Heart left ventricle (tissue), 16 donors: ENCODE data around the gene SFXN4. TPM values are rescaled to one million over a fixed set of nuclear protein-coding genes. Genes with fewer than 3 reads are reported as not detected.
"Not testable (repeated sequence)": the region's sequence is repeated elsewhere in the genome, so short reads cannot be mapped to it uniquely, and the experiment has no call there.

ENCODE experiments used
- ATAC-seq, 4 donors: fragments of 200-7000 bp; cut with Tn5 transposase; one replicate each; pipeline ENCODE4 v1.9.1; 2020 to 2022; ENCODE audit warnings: moderate library complexity in 4 of 4, mild to moderate bottlenecking in 3 of 4, moderate number of reproducible peaks in 1 of 4
- DNase-seq, 5 donors: peaks; one replicate each; pipeline ENCODE4 v3.0.0-alpha.2; 2020
- H3K27ac ChIP-seq, 12 donors: fragments of 200-600 bp; sonication (generic) in 4 of 12; one replicate each; pipeline versions ENCODE4 v1.5.0 to v1.8.0; 2016 to 2022; ENCODE audit warnings: mild to moderate bottlenecking in 2 of 12
- H3K27me3 ChIP-seq, 9 donors: fragments of 200-600 bp; sonication (generic) in 2 of 9; one replicate each; pipeline versions ENCODE4 v1.5.1 to v1.8.0; 2016 to 2022; ENCODE audit warnings: mild to moderate bottlenecking in 3 of 9
- H3K36me3 ChIP-seq, 9 donors: fragments of 200-600 bp; sonication (generic) in 2 of 9; one replicate each; pipeline versions ENCODE4 v1.5.0 to v1.8.0; 2018 to 2022; ENCODE audit warnings: mild to moderate bottlenecking in 2 of 9
- H3K4me1 ChIP-seq, 12 donors: fragments of 200-600 bp; sonication (generic) in 4 of 12; one replicate each; pipeline versions ENCODE4 v1.5.0 to v1.8.0; 2016 to 2022; ENCODE audit warnings: mild to moderate bottlenecking in 3 of 12
- H3K4me3 ChIP-seq, 12 donors: fragments of 200-600 bp; sonication (generic) in 4 of 12; one replicate each; pipeline versions ENCODE4 v1.5.0 to v1.8.0; 2017 to 2022; ENCODE audit warnings: mild to moderate bottlenecking in 9 of 12, moderate library complexity in 4 of 12
- H3K9me3 ChIP-seq, 12 donors: fragments of 200-600 bp; sonication (generic) in 4 of 12; one replicate each; pipeline versions ENCODE4 v1.5.0 to v1.8.0; 2016 to 2022; ENCODE audit warnings: mild to moderate bottlenecking in 1 of 12
- POLR2A ChIP-seq, 2 donors: fragments of 450-650 bp; IDR thresholded peaks; one replicate each; pipeline ENCODE4 v1.6.1; 2017; ENCODE audit warnings: antibody characterized with exemption in 2 of 2, mild to moderate bottlenecking in 2 of 2, moderate library complexity in 2 of 2
- WGBS, 4 donors: extraction: QIAGEN DNeasy Blood & Tissue Kit in 2 of 4; methylation state at CpG; one replicate each; pipeline versions ENCODE4 v1.1.5 to v1.1.7; 2013 to 2018; 5-methylcytosine and 5-hydroxymethylcytosine counted together
- intact Hi-C, 10 donors: fragments of 100-400 bp; cut with DNase I; formaldehyde crosslinking; loops; one replicate each; pipeline versions ENCODE4 v1.11.1 to v1.14.2; 2022
- polyA plus RNA-seq, 2 donors: library from polyadenylated mRNA; stranded (reverse); fragments of 200-250 nt; gene quantifications; one replicate each; pipeline ENCODE4 v1.2.3, GENCODE V29; 2013
- total RNA-seq, 9 donors: library from RNA; depleted of rRNA in 2 of 9; stranded (reverse); fragments of >200 nt in 2 of 9; fragmentation: NEBNext Ultra II Directional in 3 of 9; extraction: Animal tissue kit (Norgen Biotek cat#: 25700) in 3 of 9; gene quantifications; one replicate each; pipeline versions ENCODE4 v1.1.0 to v1.2.4, GENCODE V29; 2016 to 2023
- TF ChIP-seq, protein P1 (sequence below), 12 donors: fragments of 200-600 bp; sonication (generic) in 4 of 12; IDR thresholded peaks; one replicate each; pipeline versions ENCODE4 v1.5.0 to v1.8.0; 2018 to 2022; ENCODE audit warnings: antibody characterized with exemption in 12 of 12, mild to moderate bottlenecking in 5 of 12
- donor health status: ischemic (EF 13 %, LVEDD 7.1; RV severe dilation, severe dysfunction).
- donor health status: healthy with polysubstance abuse.
- donor health status: DM: no; HTN: yes; CAD: no.
- donor health status: DM: no; HTN: no; CAD: no.
- donor health status: ischemic (EF 25% LVEDD 6.9; RV normal size, moderate dysfunction).
- donor health status: ischemic (EF 25% LVEDD 5.7; RV mildly dilated, moderate dysfunction).
- donor health status: healthy.
- donor health status: DM: yes; HTN: yes; CAD: no.
- donor health status: ischemic (EF 35%, LVEDD 5.7; RV mildly dilated, moderate dysfunction).
- donor health status: nonischemic (EF 11% LVEDD 7.7; RV severe dilation, severe dysfunction).
- donor health status: DM: yes; HTN: yes; CAD: no.
- donor health status: PGD.
- donor health status: ischemic (EF 29% LVEDD 5.4; RV normal size, mild dysfunction).
- donor health status: nonischemic (EF 23%, LVEDD 6.1; RV moderate dilation, normal function).

SFXN4 gene
- total and polyA plus RNA-seq, 11 donors, result 33.2 to 68.5 (median 42.8) TPM

DNA sequence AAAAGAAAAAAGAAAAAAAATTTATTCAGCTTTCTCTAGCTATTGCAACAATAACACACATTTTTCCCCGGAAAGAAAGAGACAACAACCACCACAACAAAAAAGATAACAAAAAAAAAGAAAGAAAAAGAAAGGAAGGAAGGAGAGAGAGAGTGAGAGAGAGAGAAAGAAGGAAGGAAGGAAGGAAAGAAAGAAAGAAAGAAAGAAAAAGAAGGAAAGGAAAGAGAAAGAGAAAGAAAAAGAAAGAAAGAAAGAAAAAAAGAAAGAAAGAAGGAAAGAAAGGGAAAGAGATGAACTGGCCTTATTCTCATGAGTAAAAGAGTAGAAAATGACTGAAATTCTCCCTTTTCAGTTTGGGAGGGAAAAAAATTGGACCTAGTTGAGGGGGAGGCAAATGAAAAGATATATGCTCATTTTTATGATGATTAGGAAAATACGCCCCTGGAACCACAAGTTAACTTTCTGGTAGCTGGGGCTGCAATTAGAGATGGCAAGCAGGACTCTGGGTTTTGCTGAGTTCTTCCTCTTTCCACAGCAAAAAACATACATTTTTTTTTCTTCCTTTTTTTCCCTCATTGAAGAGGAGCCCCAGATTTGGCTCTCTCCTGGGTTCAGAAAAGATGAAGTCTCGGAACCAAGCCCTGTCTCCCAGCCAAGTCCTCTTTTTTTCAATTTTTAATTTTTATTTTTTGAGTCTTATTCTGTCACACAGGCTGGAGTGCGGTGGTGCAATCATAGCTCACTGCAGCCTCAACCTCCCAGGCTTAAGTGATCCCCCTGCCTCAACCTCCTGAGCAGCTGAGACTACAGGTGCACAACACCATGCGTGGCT is 25.7 kb upstream of the SFXN4 start:
- H3K36me3 ChIP-seq, result no peaks in the 10 kb centered on the region
- intact Hi-C loops, result loop anchor here in 2 of 10 donors (5.0 to 10.0 kb wide), 2 partner anchors 301 to 354 kb away; partner anchors contain the start of gene RGS10 (in 1 of the 2)
- TF ChIP-seq, protein P1, sequence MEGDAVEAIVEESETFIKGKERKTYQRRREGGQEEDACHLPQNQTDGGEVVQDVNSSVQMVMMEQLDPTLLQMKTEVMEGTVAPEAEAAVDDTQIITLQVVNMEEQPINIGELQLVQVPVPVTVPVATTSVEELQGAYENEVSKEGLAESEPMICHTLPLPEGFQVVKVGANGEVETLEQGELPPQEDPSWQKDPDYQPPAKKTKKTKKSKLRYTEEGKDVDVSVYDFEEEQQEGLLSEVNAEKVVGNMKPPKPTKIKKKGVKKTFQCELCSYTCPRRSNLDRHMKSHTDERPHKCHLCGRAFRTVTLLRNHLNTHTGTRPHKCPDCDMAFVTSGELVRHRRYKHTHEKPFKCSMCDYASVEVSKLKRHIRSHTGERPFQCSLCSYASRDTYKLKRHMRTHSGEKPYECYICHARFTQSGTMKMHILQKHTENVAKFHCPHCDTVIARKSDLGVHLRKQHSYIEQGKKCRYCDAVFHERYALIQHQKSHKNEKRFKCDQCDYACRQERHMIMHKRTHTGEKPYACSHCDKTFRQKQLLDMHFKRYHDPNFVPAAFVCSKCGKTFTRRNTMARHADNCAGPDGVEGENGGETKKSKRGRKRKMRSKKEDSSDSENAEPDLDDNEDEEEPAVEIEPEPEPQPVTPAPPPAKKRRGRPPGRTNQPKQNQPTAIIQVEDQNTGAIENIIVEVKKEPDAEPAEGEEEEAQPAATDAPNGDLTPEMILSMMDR (IDR thresholded peaks at IDR 0.05), result no peak
- no peak for TF ChIP-seq POLR2A (IDR thresholded peaks at IDR 0.05)
- H3K27me3 ChIP-seq, result no peaks in the 10 kb centered on the region
- no peak overlapping the region for H3K27ac ChIP-seq
- no peaks in the 10 kb centered on the region for H3K9me3 ChIP-seq
- H3K4me1 ChIP-seq, result peaks cover 0 to 20% (median 0%) of the 10 kb centered on the region in 12 donors
- ATAC-seq (no peak), DNase-seq (no peak)
- 52 to 66% (median 54%) methylated on average over 5 of the region's 5 CpGs for WGBS, 4 donors
- no peak overlapping the region for H3K4me3 ChIP-seq

DNA sequence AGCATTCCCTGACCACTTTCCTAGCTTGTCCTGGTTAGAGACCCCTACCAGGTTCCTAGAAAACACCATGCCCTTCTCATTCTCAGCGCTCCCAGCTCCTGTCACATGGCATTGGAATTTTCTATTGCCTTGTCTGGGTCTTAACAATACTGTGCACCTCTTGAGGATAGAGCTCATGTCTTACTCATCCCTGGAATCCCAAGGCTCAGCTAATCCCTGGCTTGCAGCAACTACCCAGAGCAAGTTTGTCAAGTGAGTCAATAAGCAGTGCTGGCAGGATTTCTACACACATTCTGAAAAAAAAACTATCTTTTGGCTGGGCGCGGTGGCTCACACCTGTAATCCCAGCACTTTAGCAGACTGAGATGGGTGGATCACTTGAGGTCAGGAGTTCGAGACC is 24.8 kb upstream of the SFXN4 start:
- intact Hi-C loops, result loop anchor here in 2 of 10 donors (5.0 to 10.0 kb wide), 2 partner anchors 302 to 354 kb away; partner anchors contain the start of gene RGS10 (in 1 of the 2)
- no peak for DNase-seq
- TF ChIP-seq, protein P1 (IDR thresholded peaks at IDR 0.05), result no peak
- TF ChIP-seq POLR2A (IDR thresholded peaks at IDR 0.05), result no peak
- H3K27ac ChIP-seq, result no peak overlapping the region
- no peak overlapping the region for H3K4me3 ChIP-seq
- peak in 1 of 4 donors; percentile 26 for ATAC-seq
- 95 to 98% (median 97%) methylated on average over 4 of the region's 4 CpGs for WGBS, 4 donors
- H3K9me3 ChIP-seq, result no peaks in the 10 kb centered on the region
- peaks cover 0 to 20% (median 0%) of the 10 kb centered on the region in 12 donors for H3K4me1 ChIP-seq
- H3K27me3 ChIP-seq, result no peaks in the 10 kb centered on the region
- H3K36me3 ChIP-seq, result no peaks in the 10 kb centered on the region

DNA sequence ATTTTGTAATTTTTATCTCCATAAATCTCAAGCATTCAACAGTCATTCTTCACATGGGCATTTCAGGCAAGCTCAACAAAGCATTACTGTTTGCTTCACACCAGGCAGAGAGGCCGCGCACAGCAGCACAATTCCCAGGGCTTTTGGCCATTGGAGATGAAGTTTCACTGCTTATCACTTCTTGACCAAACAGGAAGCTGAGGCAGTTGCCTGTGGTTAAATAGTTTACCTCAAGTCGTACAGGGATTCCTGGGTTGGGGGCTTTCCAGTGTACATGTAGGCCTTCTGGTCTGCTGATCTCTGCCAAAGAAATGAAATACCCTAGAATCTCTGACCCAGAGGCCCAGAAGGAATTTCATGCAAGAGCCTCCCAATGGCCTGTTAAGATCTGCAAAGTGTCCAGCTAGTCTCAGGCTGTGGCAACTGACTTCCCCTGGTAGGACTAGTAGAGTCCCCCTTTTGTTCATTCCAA is 24.3 kb upstream of the SFXN4 start:
- 72 to 87% (median 75%) methylated on average over 3 of the region's 3 CpGs for WGBS, 4 donors
- ATAC-seq, result no peak
- H3K9me3 ChIP-seq, result no peaks in the 10 kb centered on the region
- no peak for TF ChIP-seq POLR2A (IDR thresholded peaks at IDR 0.05)
- TF ChIP-seq, protein P1 (IDR thresholded peaks at IDR 0.05), result no peak
- DNase-seq, result no peak
- no peak overlapping the region for H3K4me3 ChIP-seq
- H3K4me1 ChIP-seq, result peaks cover 0 to 20% (median 0%) of the 10 kb centered on the region in 12 donors
- no peaks in the 10 kb centered on the region for H3K27me3 ChIP-seq
- H3K36me3 ChIP-seq, result no peaks in the 10 kb centered on the region
- no peak overlapping the region for H3K27ac ChIP-seq
- intact Hi-C loops, result loop anchor here in 2 of 10 donors (5.0 to 10.0 kb wide), 2 partner anchors 302 to 355 kb away; partner anchors contain the start of gene RGS10 (in 1 of the 2)

DNA sequence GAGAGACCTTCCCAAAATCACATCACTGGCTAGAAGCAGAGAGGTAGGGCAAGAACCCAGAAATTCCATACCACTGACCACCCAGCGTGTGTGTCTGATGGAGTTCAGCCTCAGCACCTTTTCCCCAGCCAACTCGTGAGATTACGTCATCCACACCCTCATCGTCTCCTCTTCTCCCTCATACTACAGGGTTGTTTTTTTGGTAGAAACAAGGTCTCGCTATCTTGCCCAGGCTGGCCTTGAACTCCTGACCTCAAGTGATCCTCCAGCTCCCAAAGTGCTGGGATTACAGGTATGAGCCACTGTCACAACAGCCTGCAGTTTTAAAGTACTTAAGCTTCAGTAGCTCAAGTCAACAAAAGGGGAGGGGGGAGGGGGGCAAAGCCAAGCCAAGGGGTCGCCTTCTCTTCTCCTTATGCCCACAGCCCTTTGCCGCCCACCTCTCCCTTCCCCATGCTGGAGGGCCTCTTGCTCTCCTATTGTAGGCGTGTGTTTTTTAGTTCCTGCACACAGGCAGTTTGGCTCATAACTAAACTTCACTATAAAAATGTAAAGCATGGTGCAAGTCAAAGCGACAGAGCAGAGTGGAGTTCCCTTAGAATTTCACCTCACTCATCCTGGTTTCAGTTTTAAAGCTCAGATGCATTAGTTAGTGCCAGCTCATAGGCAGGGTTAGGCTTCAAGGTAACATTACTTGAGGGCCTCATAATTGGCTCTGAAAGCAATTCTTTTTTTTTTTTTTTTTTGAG is 18.3 kb upstream of the SFXN4 start:
- intact Hi-C loops, result no loop called here
- 90 to 92% (median 92%) methylated on average over 9 of the region's 9 CpGs for WGBS, 4 donors
- H3K36me3 ChIP-seq, result no peaks in the 10 kb centered on the region
- H3K27ac ChIP-seq, result no peak overlapping the region
- DNase-seq, result no peak
- ATAC-seq, result no peak
- peaks cover 0 to 6% (median 4%) of the 10 kb centered on the region in 12 donors for H3K4me1 ChIP-seq
- H3K27me3 ChIP-seq, result no peaks in the 10 kb centered on the region
- TF ChIP-seq POLR2A (IDR thresholded peaks at IDR 0.05), result no peak
- TF ChIP-seq, protein P1 (IDR thresholded peaks at IDR 0.05), result no peak
- no peaks in the 10 kb centered on the region for H3K9me3 ChIP-seq
- H3K4me3 ChIP-seq, result no peak overlapping the region

DNA sequence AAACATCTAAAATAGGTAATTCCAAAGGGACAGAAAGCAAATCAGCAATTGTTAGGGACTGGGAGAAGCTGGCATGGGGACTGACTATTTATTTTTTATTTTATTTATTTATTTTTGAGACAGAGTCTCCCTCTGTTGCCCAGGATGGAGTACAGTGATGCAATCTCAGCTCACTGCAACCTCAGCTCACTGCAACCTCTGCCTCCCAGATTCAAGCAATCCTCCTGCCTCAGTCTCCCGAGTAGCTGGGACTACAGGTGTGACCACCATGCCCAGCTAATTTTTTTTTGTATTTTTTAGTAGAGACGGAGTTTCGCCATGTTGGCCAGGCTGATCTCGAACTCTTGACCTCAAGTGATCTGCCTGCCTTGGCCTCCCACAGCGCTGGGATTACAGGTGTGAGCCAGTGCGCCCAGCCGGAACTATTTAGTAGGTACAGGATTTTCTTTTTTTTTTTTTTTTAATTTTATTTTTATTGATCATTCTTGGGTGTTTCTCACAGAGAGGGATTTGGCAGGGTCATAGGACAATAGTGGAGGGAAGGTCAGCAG is 15.4 kb upstream of the SFXN4 start:
- H3K27me3 ChIP-seq, H3K4me3 ChIP-seq, intact Hi-C loops, ATAC-seq, DNase-seq, H3K9me3 ChIP-seq, H3K27ac ChIP-seq: not testable (repeated sequence)
- Histone ChIP-seq H3K4me1 (peaks cover 3 to 23% (median 17%) of the 10 kb centered on the region in 12 donors), H3K36me3 (peaks cover 0 to 12% (median 10%) of the 10 kb centered on the region in 9 donors)
- WGBS, 4 donors, result 95 to 97% (median 96%) methylated on average over 7 of the region's 7 CpGs
